Hindlimb muscle (tissue), 1 donor: ENCODE data around the gene CEP170B. TPM values are rescaled to one million over a fixed set of nuclear protein-coding genes. Genes with fewer than 3 reads are reported as not detected.
A peak's percentile ranks its signal among the peaks of the same experiment; 100 is the strongest.
"Not testable (repeated sequence)": the region's sequence is repeated elsewhere in the genome, so short reads cannot be mapped to it uniquely, and the experiment has no call there.

ENCODE experiments used
- DNase-seq: peaks from one replicate; pipeline ENCODE4 v3.0.0-alpha.2; 2013
- polyA plus RNA-seq: library from polyadenylated mRNA; unstranded; fragments of 120-200 nt; gene quantifications from one replicate; pipeline ENCODE4 v1.2.1, GENCODE V29; 2013; ENCODE audit not compliant: insufficient read length

The CEP170B gene
- polyA plus RNA-seq, 1 donor = 1.8 TPM

DNA sequence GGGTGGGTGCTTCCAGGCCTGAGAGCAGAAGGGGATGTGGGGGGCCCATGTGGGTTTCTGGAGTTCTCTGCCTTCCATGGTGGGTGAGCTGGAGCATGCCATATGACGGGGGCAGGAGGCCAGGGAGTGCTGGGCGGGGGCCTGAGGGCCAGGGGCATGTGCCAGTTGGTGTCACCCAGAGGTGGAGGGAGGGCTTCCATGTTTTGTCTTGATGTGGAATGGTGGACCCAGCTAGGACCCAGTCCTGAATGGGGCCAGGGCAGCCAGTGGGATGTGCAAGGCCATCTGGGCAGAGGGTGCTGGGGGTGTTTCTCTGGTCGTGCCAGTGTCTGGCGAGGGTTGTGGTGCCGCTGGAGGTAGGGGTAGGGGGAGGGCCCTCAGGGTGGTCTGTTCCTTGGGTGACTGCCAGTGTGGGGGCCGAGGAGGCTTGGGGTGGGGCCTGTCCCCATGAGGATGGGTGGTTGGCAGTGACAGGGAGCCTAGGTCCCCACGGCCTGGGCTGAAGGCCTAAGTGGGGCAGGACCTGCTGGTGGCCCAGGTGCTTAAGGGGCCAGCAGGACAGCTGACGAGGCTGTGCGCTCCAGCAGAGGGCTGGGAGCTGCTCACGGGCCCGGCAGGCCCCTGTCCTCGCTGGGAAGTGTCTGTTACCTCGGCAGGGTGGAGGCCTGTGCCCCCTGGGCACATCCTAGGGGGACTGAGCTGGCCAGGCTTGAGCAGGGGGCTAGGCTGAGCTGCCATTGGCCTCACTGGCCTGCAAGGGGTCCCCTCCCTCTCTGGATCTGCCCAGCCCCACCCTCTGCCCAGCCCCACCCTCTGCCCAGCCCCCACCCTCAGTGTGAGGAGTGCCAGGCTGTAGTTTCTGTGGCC, 26.8 kb downstream of the CEP170B start:
- no peak for DNase-seq

DNA sequence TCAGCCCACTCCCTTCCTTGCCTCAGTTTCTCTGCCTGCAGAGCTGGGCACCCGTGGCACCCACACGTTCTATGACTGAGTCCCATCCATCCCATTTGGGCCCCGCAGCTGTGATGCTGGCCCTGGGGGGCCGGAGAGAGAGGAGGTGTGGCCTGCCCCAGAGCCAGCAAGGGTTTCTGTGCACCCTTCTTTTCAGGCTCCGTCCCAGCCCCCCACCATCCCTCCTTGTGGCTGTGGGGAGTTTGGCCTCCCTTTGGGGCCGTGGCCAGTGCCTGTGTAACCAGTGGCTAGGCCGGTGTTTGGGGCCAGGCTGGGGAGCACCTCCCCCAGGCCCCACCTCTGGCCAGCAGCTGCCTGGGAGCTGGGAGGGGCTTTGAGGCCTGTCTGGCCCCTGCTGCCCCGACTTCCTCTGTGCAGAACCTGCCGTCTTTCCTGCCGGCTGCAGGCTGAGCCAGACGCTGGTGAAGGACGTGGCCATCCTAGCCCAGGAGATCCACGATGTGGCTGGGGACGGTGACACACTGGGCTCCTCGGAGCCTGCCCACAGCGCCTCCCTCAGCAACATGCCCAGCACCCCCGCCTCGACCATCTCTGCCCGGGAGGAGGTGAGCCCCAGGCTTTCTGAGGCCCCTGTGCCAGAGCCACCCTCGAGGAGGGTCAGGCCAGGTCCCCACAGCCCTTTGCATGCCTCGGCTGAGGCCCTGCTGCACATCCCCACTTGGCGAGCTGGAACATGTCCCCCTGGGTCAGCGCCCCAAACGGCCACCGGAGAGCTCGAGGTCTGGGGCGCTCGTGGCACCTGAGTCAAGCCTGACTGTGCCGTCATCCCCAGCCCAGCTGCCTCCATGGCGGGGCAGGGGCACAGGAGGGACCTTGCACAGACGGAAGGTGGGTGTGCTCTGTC, 27.7 kb downstream of the CEP170B start:
- no peak for DNase-seq

DNA sequence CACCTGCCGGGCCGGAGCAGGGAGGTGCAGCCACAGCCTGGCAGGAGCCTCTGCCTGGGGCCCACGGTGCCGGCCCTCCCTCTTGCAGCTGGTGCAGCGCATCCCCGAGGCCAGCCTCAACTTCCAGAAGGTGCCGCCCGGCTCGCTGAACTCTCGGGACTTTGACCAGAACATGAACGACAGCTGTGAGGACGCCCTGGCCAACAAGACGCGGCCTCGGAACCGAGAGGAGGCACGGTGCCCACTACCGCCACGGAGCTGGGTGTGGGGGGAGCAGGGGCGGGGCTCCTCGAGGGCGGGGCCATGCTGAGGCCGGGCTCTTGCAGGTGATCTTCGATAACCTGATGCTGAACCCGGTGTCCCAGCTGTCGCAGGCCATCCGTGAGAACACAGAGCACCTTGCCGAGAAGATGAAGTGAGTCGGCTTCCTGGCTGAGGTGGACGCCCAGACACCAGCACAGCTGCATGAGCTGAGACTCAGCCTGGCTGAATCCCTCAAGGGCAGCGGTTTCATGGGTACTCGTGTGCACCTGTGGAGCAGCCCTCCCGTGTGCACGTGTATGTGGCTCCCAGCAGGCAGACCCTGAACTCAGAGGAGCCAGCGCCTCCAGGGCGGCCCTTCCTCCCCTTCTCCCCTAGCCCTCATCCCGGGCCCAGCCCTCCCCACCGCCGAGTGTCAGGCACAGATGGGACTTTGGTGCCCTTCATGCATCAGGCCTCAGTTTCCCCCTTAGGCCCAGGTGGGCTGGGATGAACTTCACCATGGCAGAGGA, 28.6 kb downstream of the CEP170B start:
- no peak for DNase-seq

DNA sequence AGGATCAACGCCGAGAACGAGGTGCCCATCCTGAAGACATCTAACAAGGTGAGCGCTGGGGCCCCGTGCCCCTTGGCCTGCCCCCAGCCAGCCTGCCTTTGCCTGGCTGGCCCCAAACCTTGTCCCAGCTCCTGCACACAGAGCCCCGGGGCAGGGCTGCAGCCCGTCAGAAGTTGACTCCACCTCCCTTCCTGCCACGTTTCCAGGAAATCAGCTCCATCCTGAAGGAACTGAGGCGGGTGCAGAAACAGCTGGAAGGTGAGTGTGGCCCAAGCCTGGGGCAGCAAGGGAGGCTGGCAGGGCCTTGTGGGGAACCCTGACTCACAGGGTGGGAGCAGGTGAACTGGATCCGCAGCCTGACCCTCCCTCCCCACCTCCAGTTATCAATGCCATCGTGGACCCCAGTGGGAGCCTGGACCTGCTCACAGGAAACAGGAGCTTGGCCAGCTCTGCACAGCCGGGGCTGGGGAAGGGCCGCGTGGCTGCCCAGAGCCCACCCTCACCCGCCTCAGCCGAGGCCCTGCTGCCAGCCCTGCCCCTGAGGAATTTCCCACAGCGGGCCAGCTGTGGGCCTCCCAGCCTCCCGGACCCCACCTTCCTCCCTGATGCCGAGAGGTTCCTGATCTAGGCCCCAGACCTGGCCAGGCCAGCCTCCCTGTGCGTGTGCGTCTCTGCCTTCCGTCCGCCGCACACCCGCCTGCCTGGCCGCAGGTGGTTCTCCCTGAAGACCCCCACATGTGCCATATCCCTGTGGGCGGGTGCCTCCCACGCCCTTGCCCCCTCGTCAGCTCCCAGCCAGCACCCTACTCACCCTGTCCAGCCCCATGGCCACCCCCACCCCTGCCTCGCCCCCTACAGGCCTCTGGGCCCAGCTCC, 29.5 kb downstream of the CEP170B start:
- DNase-seq = no peak

DNA sequence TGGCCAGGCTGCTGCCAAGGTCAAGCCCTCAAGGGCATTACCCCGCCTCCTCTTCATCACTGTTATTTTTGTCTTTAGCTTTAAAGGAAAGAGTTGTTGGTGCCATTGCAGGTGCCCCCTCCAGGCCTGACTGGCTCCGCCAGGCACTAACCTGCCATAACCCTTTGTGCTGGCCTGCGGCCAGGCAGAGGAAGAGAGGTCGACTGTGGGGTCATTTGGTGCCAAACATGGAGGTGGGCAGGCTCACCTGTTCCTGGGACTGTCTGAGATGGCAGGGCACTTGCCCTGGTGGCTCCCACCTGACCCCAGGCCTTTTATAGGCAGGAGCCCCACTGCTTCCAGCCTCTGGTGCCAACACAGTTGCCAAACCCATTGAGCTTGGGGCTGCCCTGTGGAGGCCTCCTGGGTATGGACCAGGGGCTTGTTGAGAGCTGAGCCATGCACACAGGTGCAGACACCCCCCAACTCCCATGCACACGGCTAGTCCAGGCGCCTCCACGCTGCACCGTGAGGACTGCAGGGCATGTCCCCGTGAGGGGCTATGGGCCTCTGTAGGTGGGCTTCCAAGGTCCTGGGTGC, 30.2 kb downstream of the CEP170B start:
- DNase-seq = no peak

DNA sequence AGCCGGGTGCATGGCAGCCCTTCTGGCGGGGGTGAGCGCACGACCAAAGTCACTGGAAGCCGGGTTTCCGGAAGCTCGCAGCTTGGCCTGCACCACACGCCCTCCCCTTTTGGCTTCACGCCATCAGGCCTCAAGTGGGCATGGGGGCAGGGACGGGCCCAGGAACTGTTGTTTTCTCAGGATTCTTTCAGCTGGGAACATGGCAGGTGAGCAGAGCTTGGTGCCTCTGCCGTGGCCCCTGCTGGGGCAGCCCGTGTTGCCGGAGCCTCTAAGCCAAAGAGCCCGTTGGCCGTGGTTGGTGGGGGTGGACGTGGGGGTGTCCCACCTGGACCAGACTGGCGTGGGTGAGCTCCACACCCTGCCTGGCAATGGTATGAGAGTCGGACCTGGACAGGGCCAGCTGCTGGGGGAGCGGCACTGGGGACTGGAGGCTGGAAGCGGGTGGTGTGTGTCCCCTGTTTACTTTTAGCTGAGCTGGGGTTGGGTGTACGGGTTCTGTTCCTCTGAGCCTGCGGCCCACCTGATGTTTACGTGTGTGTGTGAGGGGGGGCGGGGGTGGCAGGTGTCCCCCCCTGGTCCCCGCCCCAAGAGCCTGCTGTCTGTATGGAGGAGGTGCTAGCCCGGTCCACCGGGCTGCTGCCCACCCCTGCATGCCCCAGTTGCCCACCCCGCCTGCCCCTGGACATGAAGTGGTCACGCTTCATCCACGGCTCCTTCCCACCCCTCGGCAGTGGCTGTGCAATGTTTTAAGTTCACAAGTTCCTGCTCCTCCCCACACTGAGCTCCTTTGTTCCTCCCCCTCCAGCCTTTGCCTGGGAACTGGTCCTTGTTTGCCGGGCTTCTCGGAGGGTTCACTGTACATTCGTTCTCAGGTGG, 31.0 kb downstream of the CEP170B start:
- no peak for DNase-seq

DNA sequence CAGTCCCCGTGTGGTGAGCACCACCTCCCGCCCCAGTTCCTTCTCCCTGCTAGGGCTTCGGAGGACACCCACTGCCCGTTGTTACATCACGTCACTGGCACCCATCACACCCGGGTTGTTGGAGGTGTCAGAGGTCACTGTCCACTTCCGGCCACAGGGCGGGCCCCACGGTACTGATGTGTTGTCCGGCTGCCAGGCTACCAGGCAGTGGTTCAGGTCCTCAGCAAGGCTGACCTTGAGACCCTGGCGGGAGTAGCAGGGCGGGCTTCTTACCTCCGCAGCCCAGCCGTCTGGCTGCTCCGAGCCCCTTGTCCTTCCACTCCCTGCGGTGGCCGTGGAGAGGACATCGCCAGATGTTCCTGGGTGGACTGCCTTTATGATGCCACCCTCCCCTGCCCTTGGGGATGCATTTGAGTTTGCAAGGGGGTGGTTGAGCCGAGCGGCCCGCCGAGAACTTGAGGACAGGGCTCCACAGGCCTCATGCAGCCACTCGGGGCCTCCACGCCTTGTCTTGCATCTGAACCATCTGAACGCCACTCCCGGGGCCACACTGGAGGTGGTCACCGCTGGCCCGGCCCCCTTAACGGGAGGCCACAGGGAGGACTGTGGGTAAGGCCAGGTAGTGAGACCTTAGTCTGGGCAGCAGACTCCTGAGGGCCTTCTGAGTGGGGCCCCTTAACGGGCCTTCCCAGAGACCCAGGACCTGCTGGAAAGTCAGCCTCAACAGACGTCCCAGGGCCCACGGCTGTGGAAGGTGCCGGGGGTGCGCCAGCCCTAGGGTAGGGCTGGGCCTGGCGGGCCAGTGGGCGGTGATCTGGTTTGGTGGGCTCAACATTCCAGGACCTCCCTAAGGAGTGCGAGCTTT, 32.5 kb downstream of the CEP170B start:
- DNase-seq = no peak

DNA sequence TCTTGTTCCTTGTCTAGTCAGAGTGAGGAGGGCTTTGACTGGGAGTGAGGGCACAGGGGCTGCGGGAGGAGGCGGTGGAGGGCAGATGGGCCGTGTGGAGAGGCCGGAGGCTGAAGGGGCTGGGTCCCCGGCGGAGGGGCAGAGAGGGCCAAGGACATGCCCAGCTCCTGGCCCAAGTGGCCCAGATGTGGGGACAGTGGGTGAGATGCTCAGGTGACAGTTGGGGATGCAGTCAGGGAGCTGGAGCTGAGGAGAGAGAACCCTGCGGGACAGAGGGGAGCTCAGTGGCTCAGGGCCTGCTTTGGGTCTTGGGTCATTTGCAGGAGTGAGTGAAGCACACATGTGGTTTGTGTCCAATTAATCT, 33.1 kb downstream of the CEP170B start:
- DNase-seq = no peak

DNA sequence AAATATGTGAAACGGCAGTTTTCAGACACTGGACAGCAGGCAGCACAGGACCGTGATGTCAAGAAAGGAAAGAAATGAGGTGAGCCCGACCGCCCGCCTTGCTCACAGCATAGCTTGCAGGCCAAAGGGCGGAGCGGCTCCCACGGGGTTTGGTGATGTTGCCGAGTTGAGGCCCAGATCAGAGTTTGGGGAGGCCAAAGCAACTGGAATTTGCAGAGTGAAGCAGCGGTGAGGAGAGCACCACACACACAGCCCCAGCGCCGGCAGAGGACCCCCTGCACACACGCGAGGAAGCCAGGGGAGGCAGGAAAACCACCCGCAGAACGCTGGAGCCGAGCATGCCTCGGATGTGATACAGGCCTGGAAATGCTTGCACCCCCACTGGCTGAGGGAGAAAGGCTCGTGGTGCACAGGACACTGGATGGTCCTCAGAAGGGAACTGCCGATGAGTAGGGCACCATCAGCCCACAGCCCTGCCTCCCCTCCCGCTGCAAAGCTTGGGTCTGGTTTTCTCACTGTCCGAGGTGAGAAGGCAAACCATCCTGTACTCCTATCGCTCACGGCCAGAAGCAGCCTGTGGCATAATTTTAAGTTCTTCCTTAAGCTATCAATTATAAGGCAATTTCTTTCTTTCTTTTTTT, 33.9 kb downstream of the CEP170B start:
- DNase-seq = peak; percentile 33

DNA sequence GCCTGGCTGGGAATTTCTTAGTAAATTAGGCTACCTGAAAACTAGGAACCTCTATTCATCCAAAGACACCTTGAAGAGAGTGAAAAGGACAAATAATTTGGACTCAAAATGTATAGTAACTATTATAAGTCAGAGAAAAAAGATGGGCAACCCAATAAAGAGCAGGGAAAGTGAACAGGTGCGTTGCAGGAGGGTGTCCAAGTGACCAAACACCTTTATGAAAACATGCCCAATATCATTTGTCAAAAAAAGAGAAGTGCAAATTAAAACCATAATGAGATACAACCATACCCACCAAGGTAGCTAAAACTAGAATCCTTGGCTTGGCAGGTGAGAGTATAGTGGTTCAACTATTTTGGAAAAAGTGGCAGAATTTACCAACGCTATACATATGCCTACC, 34.7 kb downstream of the CEP170B start:
- DNase-seq = no peak

DNA sequence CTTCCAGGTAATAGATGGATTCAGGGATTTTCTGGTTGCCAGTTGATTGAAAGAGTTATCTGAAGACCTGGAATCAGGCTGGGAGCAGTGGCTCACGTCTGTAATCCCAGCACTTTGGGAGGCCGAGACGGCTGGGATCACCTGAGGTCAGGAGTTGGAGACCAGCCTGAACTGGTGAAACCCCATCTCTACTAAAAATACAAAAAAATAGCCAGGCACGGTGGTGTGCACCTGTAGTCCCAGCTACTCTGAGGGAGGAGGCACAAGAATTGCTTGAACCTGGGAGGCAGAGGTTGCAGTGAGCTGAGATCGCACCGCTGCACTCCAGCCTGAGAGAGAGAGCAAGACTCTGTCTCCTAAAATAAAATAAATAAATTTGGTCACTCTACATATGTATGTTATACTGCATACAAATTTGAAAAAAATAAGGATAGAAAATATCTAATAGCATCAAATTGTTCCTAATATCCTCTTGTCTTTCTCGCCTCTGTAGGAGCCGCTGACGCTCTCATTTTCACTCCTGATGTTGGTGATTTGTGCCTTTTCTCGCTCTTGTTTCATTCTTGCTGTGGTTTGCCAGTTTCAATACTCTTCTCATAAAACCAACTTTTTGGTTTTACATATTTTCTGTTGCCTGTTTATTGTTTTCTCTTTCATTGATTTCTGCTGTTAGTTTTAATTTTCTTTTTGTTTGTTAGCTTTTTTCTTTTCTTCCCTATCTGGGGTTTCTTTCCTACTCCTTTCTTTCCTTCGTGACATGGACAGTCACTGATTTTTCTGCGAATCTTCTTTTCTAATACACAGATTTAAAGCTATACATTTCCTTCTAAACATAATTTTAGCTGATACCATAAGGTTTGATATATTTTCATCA, 35.8 kb downstream of the CEP170B start:
- DNase-seq = no peak

DNA sequence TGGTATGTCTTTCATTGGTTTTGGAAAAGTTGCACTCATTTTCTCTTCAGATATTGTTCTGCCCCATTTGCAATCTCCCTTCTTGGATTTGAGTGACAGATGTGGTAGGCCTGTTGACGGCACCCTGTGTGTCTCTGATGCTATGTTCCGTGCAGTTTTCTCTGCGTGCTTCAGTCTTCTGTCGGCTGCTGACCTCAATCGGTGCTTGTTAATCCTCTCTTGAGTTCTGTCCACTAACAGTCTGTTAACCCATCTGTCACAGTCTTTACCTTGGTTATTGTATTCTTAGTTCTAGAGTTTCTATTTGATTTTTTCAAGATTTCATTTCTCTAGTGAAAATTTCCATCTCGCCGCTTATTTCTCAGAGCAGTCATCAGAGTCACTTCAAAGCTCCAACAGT, 38.9 kb downstream of the CEP170B start:
- DNase-seq = no peak

DNA sequence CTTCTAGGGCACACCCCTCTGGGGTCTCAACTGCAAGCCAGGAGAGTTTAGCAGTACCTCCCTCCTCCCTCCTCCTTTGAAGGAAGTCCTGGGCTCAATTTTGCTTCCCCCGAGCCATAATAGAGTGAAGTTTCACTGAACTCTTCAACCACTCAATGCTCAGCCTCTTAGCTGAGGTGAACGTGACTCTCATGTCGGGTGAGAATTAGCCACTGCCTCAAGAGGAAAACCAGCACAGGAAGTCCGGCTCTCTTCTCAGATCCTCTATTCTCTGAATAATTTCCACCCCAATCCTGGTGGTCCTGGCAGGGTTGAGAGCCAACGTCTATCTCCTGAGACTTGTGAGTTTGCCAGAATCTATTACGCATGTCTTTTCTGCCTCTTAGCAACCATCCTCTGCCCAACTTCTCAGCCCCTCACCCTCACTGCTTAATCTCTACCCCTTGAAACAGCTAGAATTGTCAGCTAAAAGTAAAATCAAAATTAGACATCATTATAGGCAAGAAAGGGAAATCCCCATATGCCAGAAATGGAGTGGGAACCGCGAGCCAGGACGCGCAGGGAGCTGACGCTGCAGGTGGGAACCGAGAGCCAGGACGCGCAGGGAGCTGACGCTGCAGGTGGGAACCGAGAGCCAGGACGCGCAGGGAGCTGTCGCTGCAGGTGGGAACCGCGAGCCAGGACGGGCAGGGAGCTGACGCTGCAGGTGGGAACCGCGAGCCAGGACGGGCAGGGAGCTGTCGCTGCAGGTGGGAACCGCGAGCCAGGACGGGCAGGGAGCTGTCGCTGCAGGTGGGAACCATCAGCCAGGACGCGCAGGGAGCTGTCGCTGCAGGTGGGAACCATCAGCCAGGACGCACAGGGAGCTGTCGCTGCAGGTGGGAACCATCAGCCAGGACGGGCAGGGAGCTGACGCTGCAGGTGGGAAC, 39.8 kb downstream of the CEP170B start:
- not testable (repeated sequence) for DNase-seq

DNA sequence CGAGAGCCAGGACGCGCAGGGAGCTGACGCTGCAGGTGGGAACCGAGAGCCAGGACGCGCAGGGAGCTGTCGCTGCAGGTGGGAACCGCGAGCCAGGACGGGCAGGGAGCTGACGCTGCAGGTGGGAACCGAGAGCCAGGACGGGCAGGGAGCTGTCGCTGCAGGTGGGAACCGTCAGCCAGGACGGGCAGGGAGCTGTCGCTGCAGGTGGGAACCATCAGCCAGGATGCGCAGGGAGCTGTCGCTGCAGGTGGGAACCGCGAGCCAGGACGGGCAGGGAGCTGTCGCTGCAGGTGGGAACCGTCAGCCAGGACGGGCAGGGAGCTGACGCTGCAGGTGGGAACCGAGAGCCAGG, 40.5 kb downstream of the CEP170B start:
- not testable (repeated sequence) for DNase-seq

DNA sequence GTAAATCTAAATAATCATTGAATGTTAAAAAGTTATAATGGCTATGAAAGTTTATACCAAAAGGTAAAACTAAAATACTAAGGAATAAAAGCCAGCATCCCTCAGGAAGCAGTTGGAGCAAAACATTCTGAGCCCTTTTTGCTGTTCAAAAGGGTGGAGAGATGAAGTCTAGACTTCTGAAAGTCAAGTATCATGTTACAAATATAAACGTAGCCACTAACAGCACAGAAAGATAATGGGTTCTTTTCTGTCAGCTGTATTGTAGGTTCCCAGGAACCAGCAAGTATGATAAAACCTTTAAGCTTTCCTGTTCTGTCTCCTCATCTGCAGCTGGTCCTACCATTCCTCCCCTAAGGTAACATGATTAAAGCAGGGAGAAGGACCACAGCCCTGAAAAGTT, 43.2 kb downstream of the CEP170B start:
- no peak for DNase-seq

DNA sequence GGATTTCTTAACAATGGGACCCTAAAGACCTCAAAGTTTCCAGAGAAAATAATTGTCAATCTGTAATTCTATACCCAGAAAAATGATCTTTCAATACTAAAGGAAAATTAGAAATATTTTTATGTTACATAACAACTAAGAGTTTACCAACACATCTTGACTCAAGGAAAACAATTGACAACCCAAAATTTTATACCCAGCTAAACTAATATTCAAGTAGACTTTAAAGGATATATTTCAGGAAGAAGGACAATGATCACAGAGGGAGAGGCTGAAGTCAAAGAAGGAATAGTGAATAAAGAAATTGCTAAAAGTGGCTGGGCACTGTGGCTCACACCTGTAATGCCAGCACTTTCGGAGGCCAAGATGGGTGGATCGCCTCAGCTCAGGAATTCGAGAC, 47.0 kb downstream of the CEP170B start:
- no peak for DNase-seq

DNA sequence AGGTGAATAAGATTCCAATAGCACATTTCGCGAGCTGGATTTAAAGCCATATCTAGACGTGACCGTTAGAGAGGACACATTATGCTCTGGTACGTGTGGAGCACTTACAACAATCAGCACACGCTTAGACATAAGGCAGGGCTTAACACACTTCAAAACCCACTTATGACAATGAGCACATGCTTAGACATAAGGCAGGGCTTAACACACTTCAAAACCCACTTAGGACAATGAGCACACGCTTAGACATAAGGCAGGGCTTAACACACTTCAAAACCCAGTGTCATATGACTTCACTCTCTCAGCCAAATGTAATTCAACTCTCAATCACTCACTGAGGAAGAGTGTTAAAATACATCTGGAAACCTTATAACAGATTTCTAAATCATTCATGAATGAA, 48.4 kb downstream of the CEP170B start:
- DNase-seq = no peak
